Body of pancreas (tissue), 4 donors: ENCODE data around the gene RSPH10B. TPM values are rescaled to one million over a fixed set of nuclear protein-coding genes. Genes with fewer than 3 reads are reported as not detected.
"Not testable (repeated sequence)": the region's sequence is repeated elsewhere in the genome, so short reads cannot be mapped to it uniquely, and the experiment has no call there.

Experiments
- ATAC-seq: fragments of 150-250 bp; one replicate; pipeline ENCODE4 v1.9.1; 2016
- DNase-seq, 4 donors: peaks; one replicate each; pipeline ENCODE4 v3.0.0-alpha.2; 2019
- H3K27ac ChIP-seq, 4 donors: fragments of 200-600 bp; sonication (generic); 1 replicate in 3 of 4; 2 replicates in 1 of 4; pipeline versions ENCODE4 v1.5.1 to v1.6.1; 2016 to 2019; ENCODE audit warnings: mild to moderate bottlenecking in 1 of 4, mixed read lengths in 1 of 4, moderate library complexity in 1 of 4
- H3K27me3 ChIP-seq, 2 donors: fragments of 200-600 bp; sonication (generic); one replicate each; pipeline ENCODE4 v1.6.0; 2016; ENCODE audit warnings: mild to moderate bottlenecking in 1 of 2
- H3K36me3 ChIP-seq, 2 donors: fragments of 200-600 bp; sonication (generic); replicated peaks in 1 of 2; 2 replicates each; pipeline ENCODE4 v1.5.1; 2016; ENCODE audit warnings: low read depth in 2 of 2; ENCODE audit not compliant: insufficient read depth in 1 of 2
- H3K4me1 ChIP-seq: fragments of 200-600 bp; sonication (generic); one replicate; pipeline ENCODE4 v1.6.0; 2016
- H3K4me3 ChIP-seq, 2 donors: fragments of 200-600 bp; sonication (generic); 1 replicate in 1 of 2; 2 replicates in 1 of 2; pipeline ENCODE4 v1.5.1; 2016 to 2019
- H3K9me3 ChIP-seq, 3 donors: fragments of 200-600 bp; sonication (generic); 1 replicate in 2 of 3; 2 replicates in 1 of 3; pipeline ENCODE4 v1.5.1; 2016
- WGBS, 2 donors: methylation state at CpG; one replicate each; pipeline ENCODE4 v1.1.5; 2017; 5-methylcytosine and 5-hydroxymethylcytosine counted together
- intact Hi-C: fragments of 100-400 bp; cut with DNase I; formaldehyde crosslinking; loops from one replicate; pipeline ENCODE4 v1.15.1; 2023
- total RNA-seq, 2 donors: library from RNA; depleted of rRNA; stranded (reverse); fragments of >200 nt; gene quantifications; one replicate each; pipeline ENCODE4 v1.1.0, GENCODE V29; 2016

RSPH10B gene
- total RNA-seq, 2 donors from 2014 or later = not detected

- H3K4me3 ChIP-seq, ATAC-seq, intact Hi-C loops, DNase-seq, H3K27me3 ChIP-seq, H3K27ac ChIP-seq, H3K36me3 ChIP-seq, H3K4me1 ChIP-seq, H3K9me3 ChIP-seq: not testable (repeated sequence)
- 79 to 83% methylated on average over 2 to 4 of the region's 7 CpGs for WGBS, 2 donors
These were observed 6.7 kb downstream of the RSPH10B start for GRCh38 chr7:5963810-5964209.

DNA sequence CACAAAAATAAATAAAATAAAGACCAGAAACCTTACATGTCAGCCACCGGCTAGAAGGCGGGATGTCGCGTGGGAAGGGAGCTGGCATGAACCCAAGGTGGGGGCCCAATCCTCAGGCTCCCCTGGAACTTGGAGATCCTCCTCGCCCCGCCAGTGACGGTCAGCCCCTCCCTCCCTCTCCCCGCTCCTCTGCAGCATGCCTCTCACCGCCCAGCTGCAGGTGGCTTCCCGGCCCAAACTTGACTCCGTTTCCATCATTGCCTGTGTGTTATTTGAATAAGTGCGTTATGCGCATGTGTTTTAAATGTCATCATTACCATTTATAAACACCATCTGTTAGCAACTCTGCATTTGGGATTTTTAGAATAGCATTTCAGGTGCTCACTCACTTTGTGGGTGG lies 7.3 kb downstream of the RSPH10B start:
- H3K36me3 ChIP-seq, H3K9me3 ChIP-seq, intact Hi-C loops, DNase-seq, ATAC-seq, H3K4me1 ChIP-seq, H3K27ac ChIP-seq, H3K27me3 ChIP-seq, H3K4me3 ChIP-seq: not testable (repeated sequence)
- 100% methylated on average over 5 of the region's 13 CpGs; no CpG with 5 or more reads in 1 of the 2 donors for WGBS, 2 donors

DNA sequence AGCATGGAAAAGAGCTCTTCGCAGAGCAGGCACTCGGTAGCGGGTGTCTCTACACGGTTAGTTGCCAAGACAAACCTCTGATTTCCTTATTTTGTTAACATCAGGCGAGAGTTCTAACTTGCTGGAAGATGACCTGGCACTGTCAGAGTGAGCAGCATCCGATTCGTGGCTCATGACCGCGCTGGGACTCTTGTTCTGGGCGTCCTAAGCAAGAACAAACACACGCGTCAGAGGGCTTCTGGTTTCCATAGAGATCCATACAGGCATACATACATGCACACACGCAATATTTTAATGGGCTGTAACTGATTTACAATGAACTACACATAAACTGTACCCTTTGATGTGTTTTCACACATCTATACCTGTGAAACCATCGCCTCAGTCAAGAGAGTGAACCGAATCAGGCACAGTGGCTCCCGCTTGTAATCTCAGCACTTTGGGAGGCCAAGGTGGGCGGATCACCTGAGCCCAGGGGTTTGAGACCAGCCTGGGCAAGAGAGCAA lies 35.5 kb downstream of the RSPH10B start:
- H3K9me3 ChIP-seq, H3K36me3 ChIP-seq, H3K27ac ChIP-seq, ATAC-seq, intact Hi-C loops, H3K4me3 ChIP-seq, DNase-seq, H3K4me1 ChIP-seq, H3K27me3 ChIP-seq: not testable (repeated sequence)
- WGBS, 2 donors = no CpG with 5 or more reads among the region's 17 CpGs

- H3K4me3 ChIP-seq, H3K27ac ChIP-seq, H3K27me3 ChIP-seq, intact Hi-C loops, H3K4me1 ChIP-seq, H3K9me3 ChIP-seq, H3K36me3 ChIP-seq: not testable (repeated sequence)
- peak; percentile 75 for ATAC-seq
- WGBS, 2 donors = 46 to 56% methylated on average over 7 of the region's 13 CpGs
- DNase-seq = peak; percentile 17 to 39 (median 28)
These were observed 38.4 kb downstream of the RSPH10B start for GRCh38 chr7:5931905-5932644.

GRCh38 chr7:5931250-5931649 lies 39.2 kb downstream of the RSPH10B start:
- H3K27ac ChIP-seq, H3K36me3 ChIP-seq, H3K4me3 ChIP-seq, H3K4me1 ChIP-seq, H3K9me3 ChIP-seq, H3K27me3 ChIP-seq, intact Hi-C loops, ATAC-seq: not testable (repeated sequence)
- WGBS, 2 donors = 98% methylated on average over 12 to 14 of the region's 14 CpGs
- DNase-seq = peak in 1 of 4 donors; percentile 14

DNA sequence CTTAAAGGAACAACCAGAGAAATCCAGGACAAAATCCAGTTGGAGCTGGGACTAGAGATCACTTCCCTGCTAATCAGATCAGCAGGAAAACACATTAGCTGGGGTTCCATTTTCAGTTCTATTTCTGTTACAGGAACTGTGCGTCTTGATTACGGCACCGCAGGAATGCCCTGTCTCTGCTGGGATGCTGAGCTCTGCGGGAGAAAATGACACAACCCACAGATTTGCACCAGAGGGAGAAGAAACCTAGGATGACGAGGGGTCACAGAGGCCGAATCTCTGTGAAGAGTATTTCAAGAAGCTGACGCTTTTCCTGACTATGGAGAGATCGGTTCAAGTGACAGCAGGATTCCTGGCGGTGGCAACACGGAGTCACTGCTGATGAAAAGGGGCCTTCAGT lies 40.2 kb downstream of the RSPH10B start:
- H3K4me3 ChIP-seq, H3K27ac ChIP-seq, H3K4me1 ChIP-seq, intact Hi-C loops, H3K27me3 ChIP-seq, H3K9me3 ChIP-seq, ATAC-seq, DNase-seq, H3K36me3 ChIP-seq: not testable (repeated sequence)
- no CpG with 5 or more reads among the region's 10 CpGs for WGBS, 2 donors

DNA sequence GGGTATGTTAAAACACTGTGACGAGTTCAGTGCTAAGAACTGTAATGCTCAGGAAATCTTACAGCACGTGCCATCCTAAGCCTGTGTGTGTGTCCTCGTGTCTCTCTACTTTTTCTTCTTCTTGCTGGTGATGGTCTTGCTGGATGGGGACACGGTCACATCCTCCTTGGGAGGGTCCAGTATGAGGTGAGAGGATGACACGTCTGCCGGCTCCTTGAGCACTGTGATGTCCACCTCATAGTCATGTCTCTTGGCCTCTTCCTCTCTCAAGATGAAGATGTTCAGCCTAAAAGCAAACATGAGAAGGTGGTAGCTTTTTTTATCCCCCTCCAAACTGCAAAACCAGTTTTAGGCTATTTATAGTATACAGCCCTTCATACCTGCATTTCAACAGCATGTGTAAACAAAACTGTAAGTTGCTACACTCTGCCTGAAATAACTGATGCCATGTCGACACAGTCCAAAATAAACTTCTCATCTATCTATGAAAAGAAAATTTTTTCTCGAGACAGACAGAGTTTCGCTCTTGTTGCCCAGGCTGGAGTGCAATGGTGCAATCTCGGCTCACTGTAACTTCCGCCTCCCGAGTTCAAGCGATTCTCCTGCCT lies 44.1 kb downstream of the RSPH10B start:
- H3K27ac ChIP-seq, H3K27me3 ChIP-seq, intact Hi-C loops, ATAC-seq, H3K4me1 ChIP-seq, H3K36me3 ChIP-seq, H3K9me3 ChIP-seq, DNase-seq, H3K4me3 ChIP-seq: not testable (repeated sequence)
- WGBS, 2 donors = no CpG with 5 or more reads among the region's 13 CpGs

DNA sequence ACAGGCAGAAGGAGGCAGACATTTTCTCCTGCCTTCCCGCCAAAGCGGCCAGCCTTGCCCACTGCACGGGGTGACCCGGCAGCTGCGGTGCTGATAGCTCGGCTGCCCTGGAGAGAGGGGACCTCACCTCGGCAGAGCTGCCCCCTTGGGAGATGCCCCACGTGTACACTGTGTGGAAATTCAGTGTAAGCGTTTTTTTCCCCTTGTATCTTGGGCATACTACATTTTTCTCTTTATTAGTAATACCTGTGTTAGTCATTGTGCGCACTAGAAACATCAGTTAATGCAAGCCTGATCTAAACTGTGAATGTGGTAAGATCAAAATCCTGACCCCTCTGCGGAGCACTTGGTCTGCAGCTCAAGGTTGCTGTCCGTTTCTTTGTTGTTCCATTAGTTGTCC lies 45.9 kb downstream of the RSPH10B start:
- H3K27me3 ChIP-seq, H3K4me3 ChIP-seq, ATAC-seq, DNase-seq, intact Hi-C loops, H3K4me1 ChIP-seq, H3K9me3 ChIP-seq, H3K27ac ChIP-seq, H3K36me3 ChIP-seq: not testable (repeated sequence)
- WGBS, 2 donors = no CpG with 5 or more reads among the region's 12 CpGs

DNA sequence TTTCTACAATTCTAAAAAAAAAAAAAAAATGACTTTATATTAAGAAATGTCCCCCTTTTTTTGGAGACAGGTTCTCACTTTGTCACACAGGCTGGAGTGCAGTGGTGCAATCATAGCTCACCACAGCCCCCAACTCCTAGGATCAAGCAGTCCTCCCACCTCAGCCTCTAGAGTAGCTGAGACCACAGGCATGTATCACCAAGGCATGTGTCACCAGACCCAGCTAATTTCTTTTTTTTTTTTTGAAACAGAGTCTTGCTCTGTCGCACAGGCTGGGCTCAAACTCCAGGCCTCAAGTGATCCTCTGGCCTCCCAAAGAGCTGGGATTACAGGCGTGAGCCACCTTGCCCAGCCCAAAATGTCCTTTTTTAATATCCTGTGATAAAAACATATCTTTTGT lies 46.3 kb downstream of the RSPH10B start:
- H3K4me3 ChIP-seq, H3K9me3 ChIP-seq, H3K27ac ChIP-seq, H3K4me1 ChIP-seq, ATAC-seq, intact Hi-C loops, H3K36me3 ChIP-seq, DNase-seq, H3K27me3 ChIP-seq: not testable (repeated sequence)
- WGBS, 2 donors = no CpG with 5 or more reads among the region's 2 CpGs

DNA sequence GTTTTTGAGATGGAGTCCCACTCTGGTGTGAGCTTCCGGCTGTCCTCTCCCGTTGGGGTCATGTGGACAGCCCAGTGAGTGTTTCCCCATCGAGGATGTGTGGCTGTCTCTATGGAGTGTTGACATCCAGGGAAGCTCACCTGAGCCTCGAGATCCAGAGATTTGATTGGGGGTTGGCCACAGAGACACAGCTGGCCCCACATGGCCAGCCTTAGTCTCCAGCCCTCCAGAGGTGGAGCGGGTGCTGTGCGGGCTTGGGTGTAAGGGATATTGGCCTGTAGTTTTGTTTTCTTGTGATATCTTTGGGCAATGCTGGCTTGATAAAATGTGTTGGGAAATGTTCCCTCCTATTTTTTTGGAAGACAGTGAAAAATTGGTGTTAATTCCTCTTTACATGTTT lies 54.0 kb downstream of the RSPH10B start:
- H3K4me3 ChIP-seq, ATAC-seq, intact Hi-C loops: not testable (repeated sequence)

DNA sequence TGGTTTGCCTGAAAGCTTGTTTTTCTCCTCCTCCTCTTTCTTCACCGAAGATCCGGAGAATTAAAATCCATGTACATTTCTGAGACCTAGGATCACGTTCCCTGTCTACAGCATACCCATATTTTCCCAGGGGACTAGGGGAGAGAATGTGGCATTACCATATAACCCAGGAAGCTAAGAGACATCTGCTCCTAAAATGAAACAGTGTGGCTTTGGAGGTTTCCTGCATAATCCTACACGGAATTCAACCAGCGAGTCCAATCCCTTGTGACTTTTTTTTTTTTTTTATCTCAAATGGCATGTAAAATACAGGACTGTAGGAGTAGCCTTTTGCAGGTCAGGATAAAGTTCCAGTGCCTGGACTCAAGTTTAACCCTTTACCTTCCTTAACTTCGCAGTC lies 61.7 kb downstream of the RSPH10B start:
- WGBS, 2 donors = 87 to 98% methylated on average over 3 to 6 of the region's 6 CpGs
- H3K27me3 ChIP-seq, H3K36me3 ChIP-seq, DNase-seq, H3K27ac ChIP-seq, intact Hi-C loops, H3K4me3 ChIP-seq, ATAC-seq, H3K9me3 ChIP-seq, H3K4me1 ChIP-seq: not testable (repeated sequence)

More for the DNA sequence above, 54.0 kb downstream of the RSPH10B start:
- H3K27me3 ChIP-seq, H3K36me3 ChIP-seq, DNase-seq, H3K4me1 ChIP-seq, H3K27ac ChIP-seq, H3K9me3 ChIP-seq: not testable (repeated sequence)
- WGBS, 2 donors = 86% methylated on average over 2 of the region's 6 CpGs; no CpG with 5 or more reads in 1 of the 2 donors

DNA sequence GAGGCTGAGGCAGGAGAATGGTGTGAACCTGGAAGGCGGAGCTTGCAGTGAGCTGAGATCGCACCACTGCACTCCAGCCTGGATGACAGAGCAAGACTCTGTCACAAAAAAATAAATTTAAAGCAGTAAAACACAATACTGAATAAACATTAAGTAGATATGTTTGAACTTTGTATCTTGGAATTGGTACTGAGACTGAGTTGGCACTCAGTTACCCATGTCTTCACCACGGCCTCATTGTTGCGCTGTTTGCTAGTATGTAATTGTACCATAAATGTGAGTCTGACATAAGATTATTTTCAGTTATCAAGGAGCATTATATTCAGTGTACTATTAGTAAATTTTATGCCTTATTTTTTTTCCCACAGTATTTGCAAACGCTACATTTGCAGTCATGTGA lies 65.8 kb downstream of the RSPH10B start:
- H3K4me3 ChIP-seq, ATAC-seq, DNase-seq, H3K27ac ChIP-seq, H3K27me3 ChIP-seq, H3K9me3 ChIP-seq, H3K36me3 ChIP-seq, H3K4me1 ChIP-seq, intact Hi-C loops: not testable (repeated sequence)
- WGBS, 2 donors = 84 to 98% methylated on average over 5 of the region's 5 CpGs
